HG03378 (cell line): Measurements from ENCODE around the gene CLPX.
"Not testable (repeated sequence)": the region's sequence is repeated elsewhere in the genome, so short reads cannot be mapped to it uniquely, and the experiment has no call there.

Source experiments
- ATAC-seq: cut with Tn5 transposase; IDR thresholded peaks from one replicate; pipeline ENCODE4 v1.9.1; 2021; ENCODE audit warnings: mild to moderate bottlenecking, moderate library complexity; ENCODE audit not compliant: unreplicated experiment

The CLPX gene

GRCh38 chr15:65184868-65185717 is at the start of gene CLPX:
TSS of gene CLPX (minus strand) at chr15:65185342. CDS start at chr15:65185153, 189 bp downstream.
- peak; percentile 66 for ATAC-seq

- ATAC-seq: no peak
These were observed 48.6 kb upstream of the CLPX start for GRCh38 chr15:65233696-65234095.

- no peak for ATAC-seq
These were observed 47.4 kb upstream of the CLPX start for GRCh38 chr15:65232520-65232919.

GRCh38 chr15:65231306-65231705 is 46.2 kb upstream of the CLPX start:
- no peak for ATAC-seq

GRCh38 chr15:65226901-65227300 is 41.8 kb upstream of the CLPX start:
- ATAC-seq: not testable (repeated sequence)

DNA sequence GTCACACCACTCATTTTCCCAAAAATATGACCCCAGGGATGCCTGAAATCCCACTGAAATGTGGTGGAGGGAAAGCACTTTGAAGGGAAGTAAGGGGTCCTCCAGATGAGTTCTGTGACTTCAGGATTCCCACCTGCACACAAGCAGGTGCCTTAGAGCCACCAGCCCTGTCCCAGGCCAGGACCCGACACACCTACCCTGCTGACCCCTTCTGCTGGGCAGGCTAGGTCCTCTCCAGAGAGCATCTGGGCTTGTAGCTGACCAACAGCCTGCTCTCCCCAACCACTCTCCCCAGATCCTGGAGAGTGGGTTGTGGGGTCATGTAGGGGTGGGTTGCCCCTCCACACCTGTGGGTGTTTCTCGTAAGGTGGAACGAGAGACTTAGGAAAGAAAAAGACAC is 41.1 kb upstream of the CLPX start:
- ATAC-seq: no peak

DNA sequence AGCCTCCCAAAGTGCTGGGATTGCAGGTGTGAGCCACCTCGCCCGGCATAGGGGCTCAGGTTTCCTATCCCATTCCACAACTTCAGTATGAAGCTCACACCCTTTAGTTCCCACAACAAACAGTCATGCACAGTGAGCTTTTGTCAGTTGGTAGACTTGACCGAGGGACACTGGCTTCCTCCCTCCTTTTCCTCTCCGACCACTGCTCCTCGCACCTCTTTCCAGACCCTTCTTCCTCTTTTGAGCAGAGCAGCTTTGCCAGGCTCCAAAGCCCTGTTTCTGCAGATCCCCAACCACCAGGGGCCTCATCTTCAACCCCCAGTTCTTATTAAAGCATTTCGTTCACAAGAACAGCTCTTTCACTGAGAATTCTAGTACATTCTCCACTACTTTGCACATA is 38.9 kb upstream of the CLPX start:
- no peak for ATAC-seq

GRCh38 chr15:65222891-65223290 is 37.7 kb upstream of the CLPX start:
- no peak for ATAC-seq

DNA sequence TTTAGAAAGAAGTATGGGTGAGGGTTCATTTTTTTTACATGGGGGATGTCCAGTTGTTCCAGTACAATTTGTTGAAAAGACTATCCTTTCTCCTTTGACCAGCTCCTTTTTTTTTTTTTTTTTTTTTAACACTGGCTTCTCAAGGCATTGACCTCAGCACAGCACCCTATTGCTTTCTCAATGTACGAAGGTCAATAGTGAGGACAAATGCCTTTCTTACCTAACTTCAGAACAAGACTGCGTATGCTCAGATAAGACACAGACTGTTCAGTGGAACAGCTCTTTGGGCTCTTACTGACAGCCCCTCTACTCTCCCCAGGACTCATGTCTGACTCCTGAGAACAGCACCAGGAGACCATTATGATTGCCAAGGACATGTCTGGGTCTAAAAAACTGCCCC is 36.6 kb upstream of the CLPX start:
- no peak for ATAC-seq

DNA sequence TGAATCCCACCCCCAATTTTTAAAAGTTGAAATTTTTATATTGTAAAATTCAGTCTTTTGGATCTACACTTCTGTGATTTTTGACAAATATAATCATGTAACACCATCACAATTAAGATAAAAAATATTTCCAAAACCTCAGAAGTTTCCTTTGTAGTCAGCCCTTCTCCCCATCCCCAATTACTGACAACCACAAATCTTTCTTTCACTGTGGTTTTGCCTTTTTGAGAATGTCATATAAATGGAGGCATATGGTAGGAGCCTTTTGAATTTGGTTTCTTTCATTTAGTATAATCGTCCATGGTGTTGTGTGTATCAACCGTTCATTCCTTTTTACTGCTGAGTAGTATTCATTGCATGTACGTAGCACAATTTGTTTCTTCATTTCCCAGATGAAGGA is 34.0 kb upstream of the CLPX start:
- no peak for ATAC-seq

- no peak for ATAC-seq
These were observed 32.7 kb upstream of the CLPX start for GRCh38 chr15:65217526-65218482.

- ATAC-seq: no peak
These were observed 30.4 kb upstream of the CLPX start for GRCh38 chr15:65215496-65215895.

- ATAC-seq: no peak
These were observed 28.9 kb upstream of the CLPX start for GRCh38 chr15:65214010-65214409.

GRCh38 chr15:65213241-65213640 is 28.1 kb upstream of the CLPX start:
- ATAC-seq: no peak

DNA sequence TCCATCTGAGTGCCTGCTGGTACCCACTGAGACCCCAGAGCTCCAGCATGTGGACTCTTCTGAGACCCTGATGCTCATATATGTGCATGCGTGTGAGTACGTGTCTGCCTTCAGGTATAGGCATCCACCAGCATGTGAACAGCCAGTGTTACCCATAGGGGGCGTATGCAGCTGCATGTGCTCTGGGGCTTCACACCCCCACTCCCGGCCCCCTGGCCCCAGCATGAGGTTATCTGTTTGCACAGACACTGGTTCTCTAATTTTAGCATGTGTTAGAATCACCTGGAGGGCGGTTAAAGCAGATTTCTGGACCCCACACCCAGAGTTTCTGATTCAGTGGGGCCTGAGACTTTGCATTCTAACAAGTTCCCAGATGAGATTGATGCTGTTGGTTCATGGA is 27.0 kb upstream of the CLPX start:
- ATAC-seq: no peak

GRCh38 chr15:65211482-65211982 is 26.4 kb upstream of the CLPX start:
- no peak for ATAC-seq

GRCh38 chr15:65210770-65211481 is 25.8 kb upstream of the CLPX start, which contains the start of gene CILP:
TSS of gene CILP (minus strand) at chr15:65211473. CDS start at chr15:65209755, 1,718 bp downstream.
- ATAC-seq: no peak

GRCh38 chr15:65209701-65210643 is 24.8 kb upstream of the CLPX start:
- no peak for ATAC-seq

- no peak for ATAC-seq
These were observed 23.5 kb upstream of the CLPX start for GRCh38 chr15:65208647-65209046.
